Adrenal gland (tissue), 5 donors: ENCODE data around the gene KDM2B.
"Not testable (repeated sequence)": the region's sequence is repeated elsewhere in the genome, so short reads cannot be mapped to it uniquely, and the experiment has no call there.

Experiments
- POLR2A ChIP-seq, 2 donors: fragments of 450-650 bp; IDR thresholded peaks; one replicate each; pipeline ENCODE4 v1.6.1; 2017; ENCODE audit warnings: antibody characterized with exemption in 2 of 2, mild to moderate bottlenecking in 2 of 2, moderate library complexity in 1 of 2
- TF ChIP-seq, protein P1 (sequence below), 6 experiments: fragments of 450-650 bp in 4 of 6; fragments of 200-600 bp in 2 of 6; sonication (generic) in 1 of 6; IDR thresholded peaks; 1 replicate in 5 of 6; 2 replicates in 1 of 6; pipeline versions ENCODE4 v1.5.1 to v1.8.0; 2016 to 2021; ENCODE audit warnings: antibody characterized with exemption in 6 of 6, mild to moderate bottlenecking in 2 of 6, moderate library complexity in 1 of 6
- donor health status: DM: no; HTN: no; CAD: no.

DNA sequence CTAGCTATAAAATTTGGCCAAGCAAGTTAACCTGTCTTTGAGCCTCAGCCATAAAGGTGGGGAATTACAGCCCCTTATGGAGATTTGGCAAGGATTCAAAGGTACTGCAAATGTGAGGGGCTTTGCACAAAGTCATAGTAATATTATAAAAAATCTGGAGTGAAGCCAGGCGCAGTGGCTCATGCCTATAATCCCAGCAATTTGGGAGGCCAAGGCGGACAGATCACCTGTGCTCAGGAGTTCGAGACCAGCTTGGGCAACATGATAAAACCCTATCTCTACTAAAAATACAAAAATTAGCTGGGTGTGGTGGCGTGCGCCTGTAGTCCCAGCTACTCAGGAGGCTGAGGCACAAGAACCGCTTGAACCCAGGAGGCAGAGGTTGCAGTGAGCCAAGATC lies 4.1 kb upstream of the KDM2B start:
- TF ChIP-seq, protein P1, sequence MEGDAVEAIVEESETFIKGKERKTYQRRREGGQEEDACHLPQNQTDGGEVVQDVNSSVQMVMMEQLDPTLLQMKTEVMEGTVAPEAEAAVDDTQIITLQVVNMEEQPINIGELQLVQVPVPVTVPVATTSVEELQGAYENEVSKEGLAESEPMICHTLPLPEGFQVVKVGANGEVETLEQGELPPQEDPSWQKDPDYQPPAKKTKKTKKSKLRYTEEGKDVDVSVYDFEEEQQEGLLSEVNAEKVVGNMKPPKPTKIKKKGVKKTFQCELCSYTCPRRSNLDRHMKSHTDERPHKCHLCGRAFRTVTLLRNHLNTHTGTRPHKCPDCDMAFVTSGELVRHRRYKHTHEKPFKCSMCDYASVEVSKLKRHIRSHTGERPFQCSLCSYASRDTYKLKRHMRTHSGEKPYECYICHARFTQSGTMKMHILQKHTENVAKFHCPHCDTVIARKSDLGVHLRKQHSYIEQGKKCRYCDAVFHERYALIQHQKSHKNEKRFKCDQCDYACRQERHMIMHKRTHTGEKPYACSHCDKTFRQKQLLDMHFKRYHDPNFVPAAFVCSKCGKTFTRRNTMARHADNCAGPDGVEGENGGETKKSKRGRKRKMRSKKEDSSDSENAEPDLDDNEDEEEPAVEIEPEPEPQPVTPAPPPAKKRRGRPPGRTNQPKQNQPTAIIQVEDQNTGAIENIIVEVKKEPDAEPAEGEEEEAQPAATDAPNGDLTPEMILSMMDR (IDR thresholded peaks at IDR 0.05), result not testable (repeated sequence)
- TF ChIP-seq POLR2A (IDR thresholded peaks at IDR 0.05), result not testable (repeated sequence)
